WERI-Rb-1 (cell line): ENCODE results near the gene MSN.

Experiments
- DNase-seq: peaks from one replicate; pipeline ENCODE4 v3.0.0-alpha.2; 2020
- H3K27ac ChIP-seq: fragments of 250-450 bp; sonication (Bioruptor Pico); 2 replicates; pipeline ENCODE4 v1.5.1; 2020; ENCODE audit warnings: mild to moderate bottlenecking, moderate library complexity
- H3K27me3 ChIP-seq: fragments of 250-450 bp; sonication (Bioruptor Pico); 2 replicates; pipeline ENCODE4 v1.5.1; 2021; ENCODE audit warnings: mild to moderate bottlenecking, low read depth, moderate library complexity; ENCODE audit not compliant: insufficient read depth, severe bottlenecking
- H3K36me3 ChIP-seq: fragments of 250-450 bp; sonication (Bioruptor Pico); 2 replicates; pipeline ENCODE4 v1.5.1; 2020; ENCODE audit warnings: mild to moderate bottlenecking, moderate library complexity
- H3K4me3 ChIP-seq: 2 replicates; pipeline ENCODE4 v1.5.1; 2011; ENCODE audit warnings: low read depth, mild to moderate bottlenecking, control low read depth, low read length
- H3K9me3 ChIP-seq: fragments of 250-450 bp; sonication (Bioruptor Pico); 2 replicates; pipeline ENCODE4 v1.5.1; 2021; ENCODE audit warnings: mild to moderate bottlenecking, moderate library complexity; ENCODE audit not compliant: severe bottlenecking
- CTCF ChIP-seq: IDR thresholded peaks from 2 replicates; pipeline ENCODE4 v1.5.1; 2011; ENCODE audit warnings: low read depth, mild to moderate bottlenecking, control low read depth, inconsistent platforms, low read length

Gene MSN

DNA sequence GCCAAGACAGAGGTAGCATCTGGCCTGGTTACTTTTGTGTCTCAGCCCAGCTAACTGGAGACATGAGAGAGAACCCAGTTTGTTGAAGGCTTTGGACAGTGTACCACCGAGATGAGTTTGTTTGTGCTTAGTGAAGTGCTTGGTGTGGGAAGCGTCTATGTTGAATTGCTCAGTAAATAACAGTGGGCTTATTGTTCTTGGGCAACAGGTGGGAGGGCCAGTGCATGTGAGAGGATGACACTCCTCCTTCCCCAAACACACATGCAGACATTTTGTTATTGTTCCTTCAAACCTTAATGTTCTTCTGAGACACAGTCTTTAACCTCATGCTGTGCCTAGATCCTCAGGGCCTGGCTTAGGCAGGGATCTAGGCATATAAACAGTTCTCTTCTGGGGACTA, 39.7 kb downstream of the MSN start:
- no peak for TF ChIP-seq CTCF
- Histone ChIP-seq H3K27ac (no peak overlapping the region), H3K4me3 (no peak overlapping the region), H3K27me3 (no peaks in the 10 kb centered on the region), H3K36me3 (no peaks in the 10 kb centered on the region), H3K9me3 (no peaks in the 10 kb centered on the region)
- no peak for DNase-seq

DNA sequence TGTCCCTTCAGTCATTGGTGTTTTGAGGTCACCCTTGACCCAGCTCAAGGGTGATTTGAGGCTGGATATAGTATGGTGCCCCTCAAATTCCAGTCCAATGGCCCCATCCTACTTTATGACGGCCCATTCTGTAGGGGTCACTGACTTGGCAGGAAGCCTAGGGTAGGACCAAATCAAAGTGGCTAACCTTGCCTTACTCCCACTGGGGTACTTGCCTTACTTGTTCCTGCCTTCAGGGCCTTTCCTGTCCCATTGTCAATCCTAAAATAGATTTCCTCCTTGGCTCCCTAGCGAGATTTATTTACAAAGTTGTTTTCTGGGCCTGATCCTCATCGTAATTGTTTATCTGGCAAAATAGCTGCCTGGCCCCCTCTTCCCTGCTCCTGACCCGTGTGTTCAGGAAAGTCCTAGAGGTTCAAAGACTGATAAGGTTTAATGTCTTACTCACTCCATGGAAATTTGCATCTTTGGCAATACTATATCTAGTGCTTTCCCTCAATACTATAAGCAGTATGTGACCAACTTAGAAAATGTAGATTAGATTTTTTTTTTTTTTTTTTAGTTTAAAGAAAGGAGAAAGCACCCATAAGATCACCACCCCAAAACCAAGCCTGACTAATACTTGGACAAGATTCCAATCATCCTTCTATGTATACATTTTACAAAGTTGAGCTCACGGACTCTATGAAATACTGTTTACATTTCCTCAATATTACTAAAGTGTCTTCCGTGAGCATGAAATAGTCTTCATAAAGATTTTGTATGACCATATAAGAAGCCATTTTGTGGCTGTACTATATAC, 44.8 kb downstream of the MSN start:
- TF ChIP-seq CTCF = no peak
- Histone ChIP-seq H3K9me3 (no peaks in the 10 kb centered on the region), H3K27ac (no peak overlapping the region)

GRCh38 chrX:65718538-65718937, 51.1 kb downstream of the MSN start:
- Histone ChIP-seq H3K36me3 (no peaks in the 10 kb centered on the region), H3K27ac (no peak overlapping the region), H3K27me3 (peaks cover 9% of the 10 kb centered on the region), H3K9me3 (no peaks in the 10 kb centered on the region), H3K4me3 (no peak overlapping the region)
- no peak for DNase-seq
- TF ChIP-seq CTCF = no peak

More for the DNA sequence above, 44.8 kb downstream of the MSN start:
- peaks cover 13% of the 10 kb centered on the region for H3K27me3 ChIP-seq
- DNase-seq = no peak
- H3K4me3 ChIP-seq = no peak overlapping the region
- no peaks in the 10 kb centered on the region for H3K36me3 ChIP-seq

DNA sequence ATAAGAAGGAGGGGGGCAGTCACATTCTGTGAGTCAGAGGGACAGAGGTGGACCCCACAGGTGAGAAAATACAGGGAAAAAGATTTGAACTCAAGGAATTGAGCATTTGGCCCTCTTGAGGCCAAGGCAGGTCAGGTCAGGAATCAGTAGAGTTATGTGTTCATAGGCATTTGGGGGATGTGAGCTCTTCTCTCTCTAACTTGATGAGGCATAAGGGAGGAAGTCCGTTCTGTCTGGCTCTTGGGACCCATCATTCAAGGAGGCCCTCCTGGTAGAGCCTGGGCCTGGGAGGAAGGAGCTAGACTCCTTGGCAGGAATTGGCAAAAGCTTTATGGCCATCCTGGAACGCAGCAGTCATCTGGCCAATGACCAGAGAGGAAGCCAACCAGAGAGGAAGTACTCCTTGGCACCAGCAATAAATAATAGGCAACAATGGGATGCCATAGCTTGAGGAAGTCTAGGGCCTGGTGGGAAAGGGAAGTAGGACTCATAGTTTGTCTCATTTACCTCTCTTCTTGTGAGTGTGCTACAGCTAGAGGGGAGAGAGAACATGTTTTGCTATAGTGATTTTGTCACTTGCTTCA, 53.0 kb downstream of the MSN start:
- H3K4me3 ChIP-seq = no peak overlapping the region
- no peak overlapping the region for H3K27ac ChIP-seq
- H3K27me3 ChIP-seq = peaks cover 2% of the 10 kb centered on the region
- H3K36me3 ChIP-seq = no peaks in the 10 kb centered on the region
- no peaks in the 10 kb centered on the region for H3K9me3 ChIP-seq
- TF ChIP-seq CTCF = no peak
- no peak for DNase-seq

DNA sequence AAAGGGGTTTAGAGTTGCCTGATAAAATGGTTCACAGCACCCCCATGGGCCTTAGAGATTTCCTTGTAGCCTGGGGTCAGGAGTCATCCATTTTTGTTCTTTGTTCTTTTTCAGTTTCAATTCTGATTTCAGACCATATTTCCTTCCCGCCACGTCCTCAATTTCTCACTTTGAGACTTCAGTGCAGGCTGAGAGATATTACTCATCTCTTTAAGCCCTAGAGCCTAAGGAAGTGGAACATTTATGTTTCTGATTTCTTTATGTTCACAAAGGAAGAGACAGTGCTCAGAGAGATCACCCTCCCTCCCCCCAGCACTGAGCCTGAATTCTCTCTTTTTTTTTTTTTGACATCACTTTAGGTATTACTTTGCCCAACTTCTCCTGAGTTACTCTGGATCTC, 56.3 kb downstream of the MSN start:
- Histone ChIP-seq H3K36me3 (no peaks in the 10 kb centered on the region), H3K9me3 (no peaks in the 10 kb centered on the region), H3K27me3 (peaks cover 5% of the 10 kb centered on the region), H3K27ac (no peak overlapping the region), H3K4me3 (no peak overlapping the region)
- TF ChIP-seq CTCF = no peak
- no peak for DNase-seq
